ENCODE data around the gene FRMD6. TPM values are rescaled to one million over a fixed set of nuclear protein-coding genes. Genes with fewer than 3 reads are reported as not detected.
A peak's percentile ranks its signal among the peaks of the same experiment; 100 is the strongest.

Gene FRMD6
- 100 to 1,000 TPM in 2 of 4 donors, 10 to 100 TPM in 2; 88.3 to 165 (median 119) TPM for total RNA-seq

- Histone ChIP-seq H3K4me1 (peaks cover 48% of the 10 kb centered on the region), H3K4me3 (peak within 1 kb of the TSS; percentile 94), H3K9me3 (no peaks in the 10 kb centered on the region), H3K27me3 (no peaks in the 10 kb centered on the region), H3K36me3 (no peaks in the 10 kb centered on the region), H3K27ac (peak within 1 kb of the TSS; percentile 98)
- WGBS = under 1% methylated on average over 34 of the region's 86 CpGs
- peak in 1 of 2 donors; percentile 80 for TF ChIP-seq POLR2A (IDR thresholded peaks at IDR 0.05)
- peak; percentile 68 to 87 for TF ChIP-seq CTCF (IDR thresholded peaks at IDR 0.05)
- TF ChIP-seq EP300 (IDR thresholded peaks at IDR 0.05) = no peak
- peak in 2 of 3 donors; percentile 29 to 82 for TF ChIP-seq POLR2AphosphoS5 (IDR thresholded peaks at IDR 0.05)
- peak; percentile 92 to 95 for DNase-seq (ENCODE audit: low spot score in 2 of 2)
These were observed at the start of gene FRMD6 for GRCh38 chr14:51651388-51652167. Gene FRMD6 (plus strand): TSS chr14:51651910. CDS start chr14:51689837, 37,927 bp downstream.

GRCh38 chr14:51602310-51602709 is 49.4 kb upstream of the FRMD6 start:
- Histone ChIP-seq H3K27me3 (no peaks in the 10 kb centered on the region), H3K36me3 (no peaks in the 10 kb centered on the region), H3K27ac (no peak overlapping the region), H3K9me3 (no peaks in the 10 kb centered on the region), H3K4me3 (no peak overlapping the region), H3K4me1 (peaks cover 10% of the 10 kb centered on the region)
- TF ChIP-seq CTCF (IDR thresholded peaks at IDR 0.05) (no peak), EP300 (IDR thresholded peaks at IDR 0.05) (no peak), POLR2A (IDR thresholded peaks at IDR 0.05) (no peak), POLR2AphosphoS5 (IDR thresholded peaks at IDR 0.05) (no peak)
- DNase-seq (ENCODE audit: low spot score in 2 of 2) = no peak

- H3K4me3 ChIP-seq = no peak overlapping the region
- DNase-seq (ENCODE audit: low spot score in 2 of 2) = no peak
- WGBS = 85% methylated on average over 3 of the region's 3 CpGs
- H3K4me1 ChIP-seq = peaks cover 10% of the 10 kb centered on the region
- H3K27me3 ChIP-seq = no peaks in the 10 kb centered on the region
- no peaks in the 10 kb centered on the region for H3K36me3 ChIP-seq
- TF ChIP-seq POLR2A (IDR thresholded peaks at IDR 0.05) = no peak
- TF ChIP-seq EP300 (IDR thresholded peaks at IDR 0.05) = no peak
- no peak for TF ChIP-seq POLR2AphosphoS5 (IDR thresholded peaks at IDR 0.05)
- TF ChIP-seq CTCF (IDR thresholded peaks at IDR 0.05) = no peak
- no peaks in the 10 kb centered on the region for H3K9me3 ChIP-seq
- H3K27ac ChIP-seq = no peak overlapping the region
These were observed 48.2 kb upstream of the FRMD6 start for GRCh38 chr14:51603495-51603894.

GRCh38 chr14:51604073-51604472 is 47.6 kb upstream of the FRMD6 start:
- peaks cover 10% of the 10 kb centered on the region for H3K4me1 ChIP-seq
- no peak overlapping the region for H3K4me3 ChIP-seq
- no peak for DNase-seq (ENCODE audit: low spot score in 2 of 2)
- H3K27me3 ChIP-seq = no peaks in the 10 kb centered on the region
- 63% methylated on average over 4 of the region's 4 CpGs for WGBS
- H3K36me3 ChIP-seq = no peaks in the 10 kb centered on the region
- no peak for TF ChIP-seq CTCF (IDR thresholded peaks at IDR 0.05)
- TF ChIP-seq EP300 (IDR thresholded peaks at IDR 0.05) = no peak
- TF ChIP-seq POLR2A (IDR thresholded peaks at IDR 0.05) = no peak
- TF ChIP-seq POLR2AphosphoS5 (IDR thresholded peaks at IDR 0.05) = no peak
- no peaks in the 10 kb centered on the region for H3K9me3 ChIP-seq
- no peak overlapping the region for H3K27ac ChIP-seq

GRCh38 chr14:51605575-51605974 is 46.1 kb upstream of the FRMD6 start:
- Histone ChIP-seq H3K36me3 (no peaks in the 10 kb centered on the region), H3K9me3 (no peaks in the 10 kb centered on the region), H3K27ac (no peak overlapping the region), H3K4me1 (peaks cover 2% of the 10 kb centered on the region), H3K27me3 (no peaks in the 10 kb centered on the region), H3K4me3 (no peak overlapping the region)
- TF ChIP-seq EP300 (IDR thresholded peaks at IDR 0.05) (no peak), CTCF (IDR thresholded peaks at IDR 0.05) (no peak), POLR2A (IDR thresholded peaks at IDR 0.05) (no peak), POLR2AphosphoS5 (IDR thresholded peaks at IDR 0.05) (no peak)
- WGBS = 86% methylated on average over 2 of the region's 2 CpGs
- no peak for DNase-seq (ENCODE audit: low spot score in 2 of 2)

Measured in suprapubic skin (tissue), 4 donors.